Stimulated activated CD4-positive, alpha-beta T cell treated with anti-CD3 and anti-CD28 coated beads, TNF-alpha, amount 100 ng/mL, for 48 hours (primary cell): ENCODE data around the gene CTSH.
"Not testable (repeated sequence)": the region's sequence is repeated elsewhere in the genome, so short reads cannot be mapped to it uniquely, and the experiment has no call there.

Source experiments
- DNase-seq, 3 donors: peaks; one replicate each; pipeline ENCODE4 v3.0.0-alpha.2; 2020; ENCODE audit warnings: low read depth in 3 of 3

Gene CTSH

GRCh38 chr15:78923015-78923414 is 21.8 kb downstream of the CTSH start:
- DNase-seq = no peak

- no peak for DNase-seq
These were observed 22.3 kb downstream of the CTSH start for GRCh38 chr15:78922527-78922926.

- DNase-seq = no peak
These were observed 22.9 kb downstream of the CTSH start for GRCh38 chr15:78921940-78922339.

DNA sequence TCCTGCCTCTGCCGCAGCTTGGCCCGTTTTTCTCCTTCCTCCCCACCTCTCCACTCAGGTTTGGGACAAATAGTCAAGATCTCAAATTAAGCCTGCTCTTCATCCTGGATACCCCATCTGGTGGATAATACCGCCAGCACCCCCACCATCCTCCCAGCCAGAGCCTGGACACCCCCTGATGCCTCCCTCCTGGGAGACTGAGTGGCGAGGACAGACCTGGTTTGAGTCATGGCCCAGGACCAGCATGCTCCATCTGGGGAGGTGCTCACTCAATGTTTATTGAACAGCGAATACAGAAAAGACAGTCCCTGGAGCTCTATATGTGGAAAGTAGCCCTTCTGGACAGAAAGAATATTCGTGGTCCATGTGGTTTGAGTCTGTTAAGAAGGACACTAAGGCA is 23.3 kb downstream of the CTSH start:
- DNase-seq = no peak

- no peak for DNase-seq
These were observed 27.0 kb downstream of the CTSH start for GRCh38 chr15:78917888-78918287.

DNA sequence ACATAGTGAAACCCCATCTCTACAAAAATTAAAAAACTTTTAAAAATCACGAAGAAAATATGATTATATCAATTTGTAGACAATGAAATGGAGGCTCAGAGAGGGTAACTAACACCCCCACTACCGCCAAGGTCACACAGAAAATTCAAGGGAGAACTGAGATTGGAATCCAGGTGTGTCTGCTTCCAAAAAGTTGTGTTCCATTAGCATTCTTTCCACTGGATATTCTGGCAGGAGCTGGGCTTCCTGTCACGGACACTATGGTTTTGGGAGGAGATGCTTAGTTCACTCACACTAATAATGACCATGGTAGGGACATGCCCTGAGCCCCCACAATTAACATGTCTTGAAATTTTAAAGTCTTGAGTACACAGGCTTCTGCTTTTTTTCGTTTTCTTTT is 28.8 kb downstream of the CTSH start:
- DNase-seq = no peak

GRCh38 chr15:78915341-78916087 is 29.3 kb downstream of the CTSH start:
- no peak for DNase-seq

DNA sequence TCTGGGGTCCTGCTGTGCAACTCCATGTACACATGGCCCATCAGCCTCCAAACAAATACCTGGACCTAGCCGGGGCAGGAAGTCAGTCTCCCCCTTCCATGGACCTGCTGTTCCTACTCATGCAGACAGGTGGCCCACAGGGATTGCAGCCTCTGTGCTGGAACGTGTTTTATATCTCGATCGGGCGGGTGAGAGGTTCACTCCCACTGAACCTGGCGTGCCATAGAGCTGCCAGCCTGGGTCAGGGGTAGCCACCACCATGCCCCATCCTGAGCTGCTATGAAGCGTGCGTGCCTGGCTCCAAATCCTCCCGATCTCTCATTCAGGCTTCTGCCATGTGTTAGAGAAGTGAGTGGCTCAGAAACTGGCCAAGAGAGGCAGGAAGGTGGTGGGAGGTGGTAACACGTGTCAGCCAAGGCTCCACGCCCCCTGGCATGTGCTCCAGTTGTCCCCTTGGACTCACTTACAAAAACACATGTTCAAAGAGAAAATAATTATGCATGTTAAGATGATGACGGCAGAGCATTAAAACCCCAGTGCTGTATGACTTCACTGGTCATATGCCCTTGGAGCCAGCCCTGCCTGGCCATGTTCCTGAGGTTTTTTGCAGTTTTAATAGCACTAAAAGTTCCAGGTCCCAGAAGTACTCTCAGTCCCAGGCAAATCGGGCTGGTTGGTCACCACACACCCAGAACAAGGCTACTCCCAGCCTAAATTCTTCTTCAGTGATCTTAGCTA is 30.6 kb downstream of the CTSH start:
- no peak for DNase-seq

- no peak for DNase-seq
These were observed 31.8 kb downstream of the CTSH start for GRCh38 chr15:78913012-78913411.

- no peak for DNase-seq
These were observed 32.5 kb downstream of the CTSH start for GRCh38 chr15:78912316-78912715.

DNA sequence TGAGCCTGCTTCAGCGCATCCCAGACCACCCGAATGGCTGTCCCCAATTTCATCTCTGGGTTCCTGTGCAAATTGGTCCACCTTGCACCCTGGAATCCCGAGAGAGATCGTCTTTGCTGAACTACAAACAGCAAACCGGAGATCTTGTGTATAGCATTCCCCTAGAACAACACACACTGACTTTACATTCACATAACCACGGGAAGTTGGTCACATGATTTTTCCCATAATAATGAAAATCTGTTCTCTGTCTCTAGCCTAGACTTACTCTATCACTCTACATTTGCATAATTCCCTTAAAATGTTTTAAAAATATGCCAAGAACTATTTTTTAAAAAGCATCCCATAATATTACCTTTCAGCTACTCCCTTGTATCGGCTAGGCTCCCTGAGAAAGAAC is 34.6 kb downstream of the CTSH start:
- no peak for DNase-seq

DNA sequence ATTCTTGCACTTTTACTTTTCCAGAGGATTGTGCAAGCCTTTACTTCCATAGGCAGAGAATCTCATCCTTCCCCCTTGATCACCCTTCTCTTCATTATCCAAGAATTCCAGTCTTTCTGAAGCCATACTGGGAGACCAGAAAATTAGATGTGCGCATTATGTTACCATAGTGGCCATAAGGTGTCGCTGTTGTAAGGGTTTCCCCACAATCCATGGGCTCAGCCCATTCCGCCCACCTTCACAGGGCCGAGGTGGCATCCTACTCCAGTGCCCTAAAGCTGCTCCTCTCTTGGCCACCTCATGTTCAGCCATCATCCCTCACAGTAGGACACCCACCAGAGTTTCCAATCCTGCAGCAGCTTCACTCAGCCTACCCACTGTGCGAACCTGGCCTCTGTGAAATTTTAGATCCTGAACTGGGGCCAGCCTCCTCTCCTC is 35.0 kb downstream of the CTSH start:
- DNase-seq = peak in 2 of 3 donors; percentile 5 to 20

DNA sequence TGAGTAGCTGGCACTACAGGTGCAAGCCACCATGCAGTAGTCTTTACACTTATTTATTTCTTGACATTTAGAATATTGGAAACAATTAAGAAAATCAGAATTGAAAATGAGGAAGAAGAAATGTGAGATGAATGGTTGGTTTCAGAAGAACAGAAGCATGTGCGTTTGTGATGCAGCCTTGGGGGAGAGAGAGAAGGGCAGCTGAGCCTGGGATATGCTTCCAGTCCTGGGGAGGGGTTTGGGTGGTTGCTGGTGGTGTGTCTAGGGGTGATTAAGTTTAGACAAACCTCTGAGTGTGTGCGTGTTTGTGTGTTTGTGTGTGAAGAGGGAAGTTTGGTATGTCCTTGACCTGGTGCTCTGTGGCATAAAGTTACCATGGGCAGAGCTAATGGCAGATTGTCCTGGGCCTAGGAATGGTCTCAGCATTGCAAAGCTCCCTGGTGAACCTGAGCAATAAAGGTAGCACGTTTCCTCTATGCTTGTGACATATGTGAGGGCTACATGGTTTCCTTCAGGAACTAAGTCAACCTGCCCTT is 35.6 kb downstream of the CTSH start:
- DNase-seq = no peak

GRCh38 chr15:78907577-78907976 is 37.3 kb downstream of the CTSH start:
- DNase-seq = no peak

- no peak for DNase-seq
These were observed 38.6 kb downstream of the CTSH start for GRCh38 chr15:78906316-78906620.

DNA sequence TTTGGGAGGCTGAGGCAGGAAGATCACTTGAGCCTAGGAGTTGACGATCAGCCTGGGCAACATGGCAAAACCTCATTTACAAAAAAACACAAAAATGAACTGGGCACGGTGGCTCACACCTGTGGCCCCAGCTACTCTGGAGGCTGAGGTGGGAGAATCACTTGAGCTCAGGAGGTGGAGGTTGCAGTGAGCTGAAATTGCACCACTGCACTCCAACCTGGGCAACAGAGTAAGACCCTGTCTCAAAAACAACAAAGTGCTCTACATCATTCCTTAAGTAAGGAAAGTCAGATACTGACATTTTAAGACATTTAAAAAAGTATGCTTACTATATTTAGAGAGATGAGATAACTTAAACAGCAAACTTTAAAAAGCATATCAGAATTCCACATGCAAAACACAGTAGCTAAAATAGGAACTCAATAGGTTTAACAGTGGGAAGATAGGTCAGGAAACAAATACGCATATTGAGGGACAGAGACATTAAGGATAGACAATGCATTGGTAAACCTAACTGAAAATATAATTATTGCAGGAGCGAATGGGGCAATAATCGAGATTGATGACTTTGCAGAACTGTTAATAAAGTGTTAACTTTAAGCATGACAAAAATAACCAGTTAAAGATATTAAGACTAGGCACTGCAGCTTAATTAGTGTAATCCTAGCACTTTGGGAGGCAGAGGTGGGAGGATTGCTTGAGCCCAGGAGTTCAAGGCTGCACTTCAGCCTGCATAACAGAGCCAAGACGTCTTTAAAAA is 40.1 kb downstream of the CTSH start:
- no peak for DNase-seq

- DNase-seq = not testable (repeated sequence)
These were observed 42.4 kb downstream of the CTSH start for GRCh38 chr15:78902281-78903032.

DNA sequence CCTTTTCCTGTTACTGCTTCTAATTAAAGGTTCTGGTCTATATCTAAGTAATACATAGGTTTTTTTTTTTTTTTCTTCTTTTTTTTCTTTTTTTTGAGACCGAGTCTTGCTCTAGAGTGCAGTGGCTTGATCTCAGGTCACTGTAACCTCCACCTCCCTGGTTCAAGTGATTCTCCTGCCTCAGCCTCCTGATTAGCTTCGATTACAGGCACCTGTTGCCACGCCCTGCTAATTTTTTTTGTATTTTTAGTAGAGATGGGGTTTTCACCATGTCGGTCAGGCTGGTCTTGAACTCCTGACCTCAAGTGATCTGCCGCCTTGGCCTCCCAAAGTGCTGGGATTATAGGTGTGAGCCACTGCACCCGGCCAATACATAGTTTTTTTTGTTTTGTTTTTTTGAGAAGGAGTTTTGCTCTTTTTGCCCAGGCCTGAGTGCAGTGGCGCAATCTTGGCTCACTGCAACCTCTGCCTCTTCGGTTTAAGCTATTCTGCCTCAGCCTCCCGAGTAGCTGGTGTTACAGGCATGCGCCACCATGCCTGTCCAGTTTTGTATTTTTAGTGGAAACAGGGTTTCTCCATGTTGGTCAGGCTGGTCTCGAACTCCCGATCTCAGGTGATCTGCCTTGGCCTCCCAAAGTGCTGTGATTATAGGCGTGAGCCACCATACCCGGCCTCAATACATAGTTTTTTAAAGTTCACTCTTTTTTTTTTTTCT is 43.9 kb downstream of the CTSH start:
- DNase-seq = not testable (repeated sequence)

GRCh38 chr15:78898540-78898939 is 46.3 kb downstream of the CTSH start:
- DNase-seq = no peak

GRCh38 chr15:78895471-78895870 is 49.4 kb downstream of the CTSH start:
- no peak for DNase-seq

GRCh38 chr15:78893538-78893937 is 51.3 kb downstream of the CTSH start:
- DNase-seq = no peak
